ENCODE data around the gene RIMKLA.

Gene RIMKLA

DNA sequence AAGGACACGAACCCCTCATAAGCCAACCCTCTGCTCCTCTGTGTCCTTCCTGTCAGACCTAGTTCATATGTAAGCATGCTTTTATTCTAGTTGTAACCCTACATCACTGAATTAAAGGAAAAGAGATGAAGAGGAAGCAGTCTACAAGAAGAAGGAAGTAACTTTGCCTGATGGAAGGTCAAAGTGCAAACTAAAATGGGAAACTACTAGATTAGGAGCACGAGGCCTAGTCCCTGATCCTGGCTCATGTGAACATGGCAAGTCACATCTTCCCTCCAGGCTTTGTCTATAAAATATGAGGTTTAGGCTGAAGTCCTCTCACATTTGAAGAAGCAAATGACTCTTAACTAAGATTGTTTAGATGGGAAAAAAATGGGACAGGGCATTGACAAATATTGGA is 62.1 kb downstream of the RIMKLA start:
- DNase-seq (ENCODE audit: low read depth) = no peak
- TF ChIP-seq, protein P1, sequence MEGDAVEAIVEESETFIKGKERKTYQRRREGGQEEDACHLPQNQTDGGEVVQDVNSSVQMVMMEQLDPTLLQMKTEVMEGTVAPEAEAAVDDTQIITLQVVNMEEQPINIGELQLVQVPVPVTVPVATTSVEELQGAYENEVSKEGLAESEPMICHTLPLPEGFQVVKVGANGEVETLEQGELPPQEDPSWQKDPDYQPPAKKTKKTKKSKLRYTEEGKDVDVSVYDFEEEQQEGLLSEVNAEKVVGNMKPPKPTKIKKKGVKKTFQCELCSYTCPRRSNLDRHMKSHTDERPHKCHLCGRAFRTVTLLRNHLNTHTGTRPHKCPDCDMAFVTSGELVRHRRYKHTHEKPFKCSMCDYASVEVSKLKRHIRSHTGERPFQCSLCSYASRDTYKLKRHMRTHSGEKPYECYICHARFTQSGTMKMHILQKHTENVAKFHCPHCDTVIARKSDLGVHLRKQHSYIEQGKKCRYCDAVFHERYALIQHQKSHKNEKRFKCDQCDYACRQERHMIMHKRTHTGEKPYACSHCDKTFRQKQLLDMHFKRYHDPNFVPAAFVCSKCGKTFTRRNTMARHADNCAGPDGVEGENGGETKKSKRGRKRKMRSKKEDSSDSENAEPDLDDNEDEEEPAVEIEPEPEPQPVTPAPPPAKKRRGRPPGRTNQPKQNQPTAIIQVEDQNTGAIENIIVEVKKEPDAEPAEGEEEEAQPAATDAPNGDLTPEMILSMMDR (conservative IDR thresholded peaks at IDR 0.05; ENCODE audit: low read depth, low read length) = no peak
- no peak overlapping the region for H3K4me3 ChIP-seq (ENCODE audit: low read length)

DNA sequence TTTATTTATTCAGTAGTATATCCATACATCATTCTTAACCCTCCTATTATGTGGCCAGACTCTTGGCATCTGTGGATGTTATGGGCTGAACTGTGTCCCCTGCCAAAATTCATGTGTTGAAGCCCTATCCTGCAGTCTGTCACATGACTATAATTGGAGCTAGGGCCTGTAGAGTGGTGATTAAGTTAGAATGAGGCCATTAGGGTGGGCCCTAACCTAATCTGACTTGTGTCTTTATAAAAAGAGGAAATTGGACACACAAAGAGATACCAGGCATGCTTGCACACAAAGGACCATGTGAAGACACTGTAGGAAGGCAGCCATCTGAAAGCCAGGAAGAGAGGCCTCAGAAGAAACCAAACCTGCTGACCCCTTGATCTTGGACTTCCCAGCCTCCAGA is 68.7 kb downstream of the RIMKLA start:
- H3K4me3 ChIP-seq (ENCODE audit: low read length) = no peak overlapping the region
- DNase-seq (ENCODE audit: low read depth) = no peak
- TF ChIP-seq, protein P1 (conservative IDR thresholded peaks at IDR 0.05; ENCODE audit: low read depth, low read length) = no peak

DNA sequence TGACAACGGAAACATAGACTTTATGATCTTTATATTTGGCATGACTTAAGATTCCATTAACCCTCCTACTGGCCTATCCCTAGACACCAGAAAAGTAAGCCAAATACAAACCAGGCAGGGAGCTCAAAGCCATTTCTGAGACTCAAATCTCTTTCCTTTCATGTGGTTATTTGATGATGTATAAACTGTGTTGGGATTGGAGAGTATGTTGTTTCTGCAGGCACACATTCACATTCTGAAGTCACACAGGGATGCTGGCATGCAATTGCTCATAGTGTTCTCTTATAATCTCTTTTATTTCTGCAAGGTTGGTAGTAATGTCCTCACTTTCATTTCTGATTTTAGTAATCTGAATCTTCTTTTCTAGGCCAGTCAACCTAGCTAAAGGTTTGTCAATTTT is 69.5 kb downstream of the RIMKLA start:
- no peak overlapping the region for H3K4me3 ChIP-seq (ENCODE audit: low read length)
- TF ChIP-seq, protein P1 (conservative IDR thresholded peaks at IDR 0.05; ENCODE audit: low read depth, low read length) = no peak
- DNase-seq (ENCODE audit: low read depth) = no peak

DNA sequence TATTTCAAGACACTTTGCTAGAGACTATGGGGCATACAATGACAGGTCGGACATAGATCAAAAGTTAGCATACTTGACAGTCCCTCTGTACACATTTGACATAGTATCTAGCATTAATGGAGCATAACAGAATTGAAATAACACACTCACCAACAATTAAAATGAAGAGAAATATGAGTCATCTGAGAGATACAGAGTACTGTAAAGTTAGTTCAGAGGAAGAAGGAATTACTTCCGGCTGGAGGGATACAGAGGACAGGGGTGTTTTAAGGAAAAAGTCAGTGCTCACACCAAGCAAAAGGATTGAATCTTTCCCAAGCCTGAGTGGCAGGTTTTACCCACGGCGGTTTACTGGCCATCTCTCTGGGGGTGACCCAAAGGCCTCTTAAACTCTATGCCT is 72.8 kb downstream of the RIMKLA start:
- DNase-seq (ENCODE audit: low read depth) = no peak
- TF ChIP-seq, protein P1 (conservative IDR thresholded peaks at IDR 0.05; ENCODE audit: low read depth, low read length) = no peak
- H3K4me3 ChIP-seq (ENCODE audit: low read length) = no peak overlapping the region

DNA sequence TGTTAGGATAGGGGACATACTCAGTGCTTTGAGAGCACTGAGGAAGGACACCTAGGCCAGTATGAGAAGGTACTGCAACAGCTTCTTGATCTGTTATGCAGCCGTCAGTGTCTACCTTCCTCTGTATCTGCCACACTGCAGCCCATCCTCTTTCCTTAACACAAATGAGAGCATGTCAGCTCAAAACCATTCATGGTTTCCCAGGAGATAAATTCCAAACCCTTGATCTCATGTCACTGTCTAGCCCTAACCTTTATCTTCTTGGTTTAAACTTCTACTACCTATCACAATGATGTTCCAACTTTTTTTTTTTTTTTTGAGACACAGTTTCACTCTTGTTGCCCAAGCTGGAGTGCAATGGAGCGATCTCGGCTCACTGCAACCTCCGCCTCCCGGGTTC is 73.8 kb downstream of the RIMKLA start:
- H3K4me3 ChIP-seq (ENCODE audit: low read length) = no peak overlapping the region
- TF ChIP-seq, protein P1 (conservative IDR thresholded peaks at IDR 0.05; ENCODE audit: low read depth, low read length) = no peak
- no peak for DNase-seq (ENCODE audit: low read depth)

DNA sequence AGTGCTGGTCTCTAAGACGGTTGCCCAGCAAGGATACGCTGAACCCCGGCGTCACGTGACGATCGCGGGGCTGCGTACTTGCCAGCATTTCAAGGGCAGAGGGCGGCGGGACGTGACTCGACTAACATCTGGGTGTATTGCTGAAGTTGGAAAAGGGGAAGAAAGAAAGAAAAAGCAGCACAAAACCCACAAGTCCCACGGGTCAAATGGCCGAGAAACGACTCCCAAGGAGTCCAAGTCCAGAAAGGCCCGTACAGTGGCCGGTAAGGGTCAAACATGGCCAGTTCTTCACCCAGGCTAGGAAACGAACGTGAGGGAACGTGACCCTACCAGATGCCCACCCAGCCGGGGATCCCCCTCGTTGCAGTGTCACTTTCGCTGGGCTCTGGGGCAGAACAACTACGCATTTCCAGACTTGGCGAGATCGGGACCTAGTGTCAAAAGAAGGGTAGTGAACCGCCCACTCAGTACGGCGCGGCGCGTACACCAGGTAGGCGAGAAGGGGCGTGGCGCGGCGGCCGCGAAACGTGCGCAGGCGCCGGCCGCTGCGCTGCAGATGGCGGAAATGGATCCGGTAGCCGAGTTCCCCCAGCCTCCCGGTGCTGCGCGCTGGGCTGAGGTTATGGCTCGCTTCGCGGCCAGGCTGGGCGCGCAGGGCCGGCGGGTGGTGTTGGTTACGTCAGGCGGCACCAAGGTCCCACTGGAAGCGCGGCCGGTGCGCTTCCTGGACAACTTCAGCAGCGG is 75.6 kb downstream of the RIMKLA start, which contains the start of the genes PPCS and ZMYND12:
PPCS (plus strand) TSS at position 534 of the 744 bp plus-strand sequence; CDS start at position 557, 23 bp downstream.
ZMYND12 (minus strand) TSS at position 13 of the 744 bp plus-strand sequence. CDS start 25 bp downstream, outside the sequence.
- peak; percentile 55 for DNase-seq (ENCODE audit: low read depth)
- TF ChIP-seq, protein P1 (conservative IDR thresholded peaks at IDR 0.05; ENCODE audit: low read depth, low read length) = no peak
- H3K4me3 ChIP-seq (ENCODE audit: low read length) = peak within 1 kb of the TSS; percentile 84

DNA sequence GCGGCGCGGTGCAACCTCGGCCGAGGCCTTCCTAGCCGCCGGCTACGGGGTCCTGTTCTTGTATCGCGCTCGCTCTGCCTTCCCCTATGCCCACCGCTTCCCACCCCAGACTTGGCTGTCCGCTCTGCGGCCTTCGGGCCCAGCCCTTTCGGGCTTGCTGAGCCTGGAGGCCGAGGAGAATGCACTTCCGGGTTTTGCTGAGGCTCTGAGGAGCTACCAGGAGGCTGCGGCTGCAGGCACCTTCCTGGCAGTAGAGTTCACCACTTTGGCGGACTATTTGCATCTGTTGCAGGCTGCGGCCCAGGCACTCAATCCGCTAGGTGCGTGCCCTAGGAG is 76.1 kb downstream of the RIMKLA start:
- DNase-seq (ENCODE audit: low read depth) = peak; percentile 33
- TF ChIP-seq, protein P1 (conservative IDR thresholded peaks at IDR 0.05; ENCODE audit: low read depth, low read length) = no peak
- H3K4me3 ChIP-seq (ENCODE audit: low read length) = peak overlapping the region; percentile 84

Data from retinal pigment epithelial cell (primary cell).